Endodermal cell (in vitro differentiated cells): Measurements from ENCODE around the gene SNCAIP. TPM values are rescaled to one million over a fixed set of nuclear protein-coding genes. Genes with fewer than 3 reads are reported as not detected.
A peak's percentile ranks its signal among the peaks of the same experiment; 100 is the strongest.

Experiments used
- DNase-seq: peaks from one replicate; pipeline ENCODE4 v3.0.0-alpha.2; 2017
- H3K27ac ChIP-seq: 2 replicates; pipeline ENCODE4 v1.5.1; 2013; ENCODE audit warnings: mild to moderate bottlenecking, low read depth, low read length, moderate library complexity
- H3K27me3 ChIP-seq: 2 replicates; pipeline ENCODE4 v1.6.1; 2013; ENCODE audit warnings: mild to moderate bottlenecking, low read length, moderate library complexity; ENCODE audit not compliant: insufficient read depth, control insufficient read depth, poor library complexity, severe bottlenecking
- H3K36me3 ChIP-seq: 2 replicates; pipeline ENCODE4 v1.7.0; 2013; ENCODE audit warnings: mild to moderate bottlenecking, low read length, moderate library complexity; ENCODE audit not compliant: control insufficient read depth, insufficient read depth
- H3K4me1 ChIP-seq: one replicate; pipeline ENCODE4 v1.7.0; 2013; ENCODE audit warnings: low read length; ENCODE audit not compliant: control insufficient read depth, insufficient read depth
- H3K4me3 ChIP-seq: 2 replicates; pipeline ENCODE4 v1.5.1; 2013; ENCODE audit warnings: mild to moderate bottlenecking, low read length, moderate library complexity
- H3K9ac ChIP-seq: 2 replicates; pipeline ENCODE4 v1.6.1; 2013; ENCODE audit warnings: mild to moderate bottlenecking, low read length, moderate library complexity; ENCODE audit not compliant: poor library complexity, severe bottlenecking; ENCODE audit errors: extremely low read depth
- H3K9me3 ChIP-seq: 2 replicates; pipeline ENCODE4 v1.6.1; 2013; ENCODE audit warnings: mild to moderate bottlenecking, low read length, moderate library complexity; ENCODE audit not compliant: control insufficient read depth
- H3K27ac Mint-ChIP-seq: 2 replicates; pipeline ENCODE4 v1.8.0; 2020; ENCODE audit warnings: mixed read lengths
- H3K27me3 Mint-ChIP-seq: 2 replicates; pipeline ENCODE4 v1.8.0; 2021; ENCODE audit warnings: mild to moderate bottlenecking, mixed read lengths; ENCODE audit not compliant: insufficient read depth
- H3K36me3 Mint-ChIP-seq: 2 replicates; pipeline ENCODE4 v1.8.0; 2020; ENCODE audit warnings: low read depth, mixed read lengths
- H3K4me1 Mint-ChIP-seq: 2 replicates; pipeline ENCODE4 v1.8.0; 2020; ENCODE audit warnings: mixed read lengths
- H3K4me3 Mint-ChIP-seq: 2 replicates; pipeline ENCODE4 v1.8.0; 2020; ENCODE audit warnings: mild to moderate bottlenecking, moderate library complexity, mixed read lengths
- H3K9me3 Mint-ChIP-seq: 2 replicates; pipeline ENCODE4 v1.8.0; 2020; ENCODE audit warnings: mild to moderate bottlenecking, mixed read lengths
- WGBS, 2 experiments: methylation state at CpG; one replicate each; pipeline versions ENCODE4 v1.1.5 to v1.1.7; 2013; ENCODE audit warnings: missing lambda C conversion rate in 2 of 2, mixed read lengths in 1 of 2; ENCODE audit not compliant: insufficient coverage in 1 of 2, insufficient read length in 1 of 2; 5-methylcytosine and 5-hydroxymethylcytosine counted together
- total RNA-seq, 2 donors: library from RNA; stranded (reverse); fragmentation: NEBNext Ultra II Directional in 1 of 2; extraction: Animal tissue kit (Norgen Biotek cat#: 25700) in 1 of 2; gene quantifications; 2 replicates in 1 of 2; 3 replicates in 1 of 2; pipeline ENCODE4 v1.2.1, GENCODE V29; 2021
- TF ChIP-seq, protein P1 (sequence below): fragments of 200-600 bp; sonication (generic); conservative IDR thresholded peaks from 2 replicates; pipeline ENCODE4 v1.5.0; 2021; ENCODE audit warnings: antibody characterized with exemption, mild to moderate bottlenecking

SNCAIP gene
- total RNA-seq, 2 donors from 2014 or later = 1.4 to 2.1 TPM

DNA sequence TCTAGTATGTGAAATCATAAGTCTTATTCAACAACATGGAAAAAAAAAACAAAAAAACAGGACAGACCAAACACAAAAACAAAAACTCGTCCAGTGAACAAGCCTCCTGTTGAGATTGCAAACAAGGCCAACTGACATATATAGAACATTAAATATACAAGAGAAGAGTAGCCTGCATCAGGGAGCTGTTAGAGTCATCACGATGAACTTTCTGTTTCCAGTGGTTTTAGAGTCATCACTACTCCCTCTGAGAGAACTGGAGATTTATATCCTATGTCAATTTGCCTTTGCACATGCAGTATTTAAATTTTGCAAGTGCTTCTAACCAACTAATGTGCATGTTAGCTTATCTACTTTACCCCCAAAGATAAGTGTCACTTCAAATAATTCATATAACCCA, 9.9 kb downstream of the SNCAIP start:
- TF ChIP-seq, protein P1, sequence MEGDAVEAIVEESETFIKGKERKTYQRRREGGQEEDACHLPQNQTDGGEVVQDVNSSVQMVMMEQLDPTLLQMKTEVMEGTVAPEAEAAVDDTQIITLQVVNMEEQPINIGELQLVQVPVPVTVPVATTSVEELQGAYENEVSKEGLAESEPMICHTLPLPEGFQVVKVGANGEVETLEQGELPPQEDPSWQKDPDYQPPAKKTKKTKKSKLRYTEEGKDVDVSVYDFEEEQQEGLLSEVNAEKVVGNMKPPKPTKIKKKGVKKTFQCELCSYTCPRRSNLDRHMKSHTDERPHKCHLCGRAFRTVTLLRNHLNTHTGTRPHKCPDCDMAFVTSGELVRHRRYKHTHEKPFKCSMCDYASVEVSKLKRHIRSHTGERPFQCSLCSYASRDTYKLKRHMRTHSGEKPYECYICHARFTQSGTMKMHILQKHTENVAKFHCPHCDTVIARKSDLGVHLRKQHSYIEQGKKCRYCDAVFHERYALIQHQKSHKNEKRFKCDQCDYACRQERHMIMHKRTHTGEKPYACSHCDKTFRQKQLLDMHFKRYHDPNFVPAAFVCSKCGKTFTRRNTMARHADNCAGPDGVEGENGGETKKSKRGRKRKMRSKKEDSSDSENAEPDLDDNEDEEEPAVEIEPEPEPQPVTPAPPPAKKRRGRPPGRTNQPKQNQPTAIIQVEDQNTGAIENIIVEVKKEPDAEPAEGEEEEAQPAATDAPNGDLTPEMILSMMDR = no peak
- Mint-ChIP-seq H3K36me3 (no peaks in the 10 kb centered on the region), H3K27ac (no peak overlapping the region), H3K4me3 (no peak overlapping the region), H3K4me1 (peaks cover 2% of the 10 kb centered on the region), H3K27me3 (no peaks in the 10 kb centered on the region), H3K9me3 (no peaks in the 10 kb centered on the region)
- no peak overlapping the region for H3K9ac ChIP-seq
- H3K4me3 ChIP-seq = no peak overlapping the region
- H3K36me3 ChIP-seq = no peaks in the 10 kb centered on the region
- no peak overlapping the region for H3K27ac ChIP-seq
- peaks cover under 1% of the 10 kb centered on the region for H3K27me3 ChIP-seq
- no peak for DNase-seq
- H3K9me3 ChIP-seq = no peaks in the 10 kb centered on the region
- WGBS, 2 experiments = 71 to 83% methylated on average over 1 to 2 of the region's 2 CpGs
- no peaks in the 10 kb centered on the region for H3K4me1 ChIP-seq

- H3K27me3 ChIP-seq = no peaks in the 10 kb centered on the region
- TF ChIP-seq, protein P1 = no peak
- no peaks in the 10 kb centered on the region for H3K36me3 ChIP-seq
- Mint-ChIP-seq H3K36me3 (no peaks in the 10 kb centered on the region), H3K4me1 (peaks cover 2% of the 10 kb centered on the region), H3K4me3 (no peak overlapping the region), H3K9me3 (no peaks in the 10 kb centered on the region), H3K27me3 (no peaks in the 10 kb centered on the region), H3K27ac (no peak overlapping the region)
- H3K27ac ChIP-seq = peak overlapping the region; percentile 79
- DNase-seq = no peak
- H3K9me3 ChIP-seq = no peaks in the 10 kb centered on the region
- H3K4me1 ChIP-seq = no peaks in the 10 kb centered on the region
- WGBS, 2 experiments = 78 to 88% methylated on average over 5 to 7 of the region's 7 CpGs
- no peak overlapping the region for H3K4me3 ChIP-seq
- H3K9ac ChIP-seq = no peak overlapping the region
Observed at GRCh38 chr5:122322801-122323548, 10.9 kb downstream of the SNCAIP start.

- Mint-ChIP-seq H3K36me3 (no peaks in the 10 kb centered on the region), H3K27me3 (no peaks in the 10 kb centered on the region), H3K9me3 (no peaks in the 10 kb centered on the region), H3K27ac (no peak overlapping the region), H3K4me1 (peaks cover 2% of the 10 kb centered on the region), H3K4me3 (no peak overlapping the region)
- Histone ChIP-seq H3K27ac (no peak overlapping the region), H3K4me3 (no peak overlapping the region), H3K9me3 (no peaks in the 10 kb centered on the region), H3K9ac (no peak overlapping the region), H3K36me3 (no peaks in the 10 kb centered on the region), H3K4me1 (no peaks in the 10 kb centered on the region), H3K27me3 (no peaks in the 10 kb centered on the region)
- TF ChIP-seq, protein P1 = no peak
- no peak for DNase-seq
- 92 to 97% methylated on average over 4 of the region's 4 CpGs for WGBS, 2 experiments
Observed at GRCh38 chr5:122323738-122324137, 11.7 kb downstream of the SNCAIP start.
